Sigmoid colon (tissue), 7 donors: ENCODE results near the gene PRKCG. TPM values are rescaled to one million over a fixed set of nuclear protein-coding genes. Genes with fewer than 3 reads are reported as not detected.

Source experiments
- DNase-seq: peaks from one replicate; pipeline ENCODE4 v3.0.0-alpha.2; 2019
- H3K27ac ChIP-seq, 4 donors: fragments of 200-600 bp; sonication (generic); one replicate each; pipeline ENCODE4 v1.5.1; 2016 to 2019; ENCODE audit warnings: mild to moderate bottlenecking in 1 of 4
- H3K27me3 ChIP-seq, 3 donors: fragments of 200-600 bp; sonication (generic); one replicate each; pipeline ENCODE4 v1.5.1; 2019; ENCODE audit warnings: mild to moderate bottlenecking in 1 of 3
- H3K36me3 ChIP-seq, 4 donors: fragments of 200-600 bp; sonication (generic); one replicate each; pipeline ENCODE4 v1.5.1; 2016 to 2019
- H3K4me1 ChIP-seq, 4 donors: fragments of 200-600 bp; sonication (generic); one replicate each; pipeline ENCODE4 v1.5.1; 2017 to 2019
- H3K4me3 ChIP-seq, 4 donors: fragments of 200-600 bp; sonication (generic); one replicate each; pipeline ENCODE4 v1.5.1; 2017 to 2019; ENCODE audit warnings: mild to moderate bottlenecking in 2 of 4, moderate library complexity in 1 of 4
- H3K9me3 ChIP-seq, 4 donors: fragments of 200-600 bp in 3 of 4; sonication (generic) in 3 of 4; one replicate each; pipeline versions ENCODE4 v1.5.1 to v1.6.1; 2013 to 2019
- EP300 ChIP-seq, 4 donors: sonication (generic); formaldehyde crosslinking; IDR thresholded peaks; one replicate each; pipeline ENCODE4 v1.6.1; 2017; ENCODE audit warnings: antibody characterized with exemption in 4 of 4
- POLR2A ChIP-seq, 2 donors: fragments of 450-650 bp; IDR thresholded peaks; one replicate each; pipeline ENCODE4 v1.6.1; 2016; ENCODE audit warnings: antibody characterized with exemption in 2 of 2, mild to moderate bottlenecking in 2 of 2, moderate library complexity in 2 of 2
- POLR2AphosphoS5 ChIP-seq, 4 donors: sonication (generic); formaldehyde crosslinking; IDR thresholded peaks; one replicate each; pipeline ENCODE4 v1.6.1; 2017; ENCODE audit warnings: antibody characterized with exemption in 4 of 4
- WGBS, 2 donors: extraction: QIAGEN DNeasy Blood & Tissue Kit; methylation state at CpG; one replicate each; pipeline ENCODE4 v1.1.7; 2013; 5-methylcytosine and 5-hydroxymethylcytosine counted together
- intact Hi-C: fragments of 100-400 bp; cut with DNase I; formaldehyde crosslinking; loops from one replicate; pipeline ENCODE4 v1.15.1; 2023
- polyA plus RNA-seq, 3 donors: library from polyadenylated mRNA; stranded (reverse); fragments of 200-250 nt; gene quantifications; one replicate each; pipeline ENCODE4 v1.2.3, GENCODE V29; 2013
- total RNA-seq, 4 donors: library from RNA; depleted of rRNA; stranded (reverse); fragments of >200 nt; gene quantifications; one replicate each; pipeline ENCODE4 v1.1.0, GENCODE V29; 2016
- TF ChIP-seq, protein P1 (sequence below), 4 experiments: fragments of 450-650 bp in 3 of 4; fragments of 200-600 bp in 1 of 4; IDR thresholded peaks; one replicate each; pipeline ENCODE4 v1.5.1; 2016 to 2019; ENCODE audit warnings: antibody characterized with exemption in 4 of 4, mild to moderate bottlenecking in 3 of 4, moderate library complexity in 2 of 4
- donor health status: healthy with polysubstance abuse.
- donor health status: Bipolar disorder and iron deficiency.
- donor health status: healthy.

Gene PRKCG
- total and polyA plus RNA-seq, 7 donors: under 0.01 to 0.34 TPM; not detected in 5

- intact Hi-C loops: no loop called here
- no peaks in the 10 kb centered on the region for H3K4me1 ChIP-seq
- no peak overlapping the region for H3K27ac ChIP-seq
- no peak overlapping the region for H3K4me3 ChIP-seq
- TF ChIP-seq, protein P1, sequence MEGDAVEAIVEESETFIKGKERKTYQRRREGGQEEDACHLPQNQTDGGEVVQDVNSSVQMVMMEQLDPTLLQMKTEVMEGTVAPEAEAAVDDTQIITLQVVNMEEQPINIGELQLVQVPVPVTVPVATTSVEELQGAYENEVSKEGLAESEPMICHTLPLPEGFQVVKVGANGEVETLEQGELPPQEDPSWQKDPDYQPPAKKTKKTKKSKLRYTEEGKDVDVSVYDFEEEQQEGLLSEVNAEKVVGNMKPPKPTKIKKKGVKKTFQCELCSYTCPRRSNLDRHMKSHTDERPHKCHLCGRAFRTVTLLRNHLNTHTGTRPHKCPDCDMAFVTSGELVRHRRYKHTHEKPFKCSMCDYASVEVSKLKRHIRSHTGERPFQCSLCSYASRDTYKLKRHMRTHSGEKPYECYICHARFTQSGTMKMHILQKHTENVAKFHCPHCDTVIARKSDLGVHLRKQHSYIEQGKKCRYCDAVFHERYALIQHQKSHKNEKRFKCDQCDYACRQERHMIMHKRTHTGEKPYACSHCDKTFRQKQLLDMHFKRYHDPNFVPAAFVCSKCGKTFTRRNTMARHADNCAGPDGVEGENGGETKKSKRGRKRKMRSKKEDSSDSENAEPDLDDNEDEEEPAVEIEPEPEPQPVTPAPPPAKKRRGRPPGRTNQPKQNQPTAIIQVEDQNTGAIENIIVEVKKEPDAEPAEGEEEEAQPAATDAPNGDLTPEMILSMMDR (IDR thresholded peaks at IDR 0.05): no peak
- TF ChIP-seq POLR2AphosphoS5 (IDR thresholded peaks at IDR 0.05) (no peak), POLR2A (IDR thresholded peaks at IDR 0.05) (no peak), EP300 (IDR thresholded peaks at IDR 0.05) (no peak)
- peaks cover 0 to 5% (median 0%) of the 10 kb centered on the region in 4 donors for H3K9me3 ChIP-seq
- peaks cover 19 to 61% (median 35%) of the 10 kb centered on the region in 3 donors for H3K27me3 ChIP-seq
- WGBS, 2 donors: 7 to 20% methylated on average over 55 of the region's 55 CpGs
- DNase-seq: no peak
- H3K36me3 ChIP-seq: no peaks in the 10 kb centered on the region
Measured at GRCh38 chr19:53942001-53942786, 60.2 kb downstream of the PRKCG start.

DNA sequence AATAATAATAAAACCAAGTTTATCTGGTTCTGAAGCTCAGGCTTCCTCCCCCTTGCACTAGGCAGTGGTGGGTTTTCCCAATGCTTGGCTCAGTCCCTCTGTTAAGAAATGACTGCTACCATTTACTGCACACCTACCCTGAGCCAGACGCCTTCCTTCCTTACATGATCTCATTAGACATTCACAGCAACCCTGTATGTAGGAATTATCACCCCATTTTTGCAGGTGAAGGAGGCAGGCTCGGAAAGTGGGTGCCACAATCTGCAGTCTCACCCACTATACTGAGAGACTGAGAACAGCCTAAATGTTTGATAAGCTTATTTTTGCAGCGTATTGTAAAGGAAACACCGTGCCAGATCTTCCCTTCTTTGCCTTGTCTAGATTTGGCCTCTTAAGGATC, 62.4 kb downstream of the PRKCG start:
- Histone ChIP-seq H3K9me3 (peaks cover 0 to 5% (median 0%) of the 10 kb centered on the region in 4 donors), H3K36me3 (no peaks in the 10 kb centered on the region), H3K27me3 (peaks cover 19 to 74% (median 44%) of the 10 kb centered on the region in 3 donors), H3K4me3 (no peak overlapping the region), H3K27ac (no peak overlapping the region), H3K4me1 (no peaks in the 10 kb centered on the region)
- TF ChIP-seq POLR2A (IDR thresholded peaks at IDR 0.05) (no peak), POLR2AphosphoS5 (IDR thresholded peaks at IDR 0.05) (no peak)
- intact Hi-C loops: no loop called here
- 78% methylated on average over 4 of the region's 4 CpGs for WGBS, 2 donors
- no peak for DNase-seq

- intact Hi-C loops: no loop called here
- 89 to 93% methylated on average over 4 of the region's 4 CpGs for WGBS, 2 donors
- no peaks in the 10 kb centered on the region for H3K36me3 ChIP-seq
- peaks cover 19 to 72% (median 46%) of the 10 kb centered on the region in 3 donors for H3K27me3 ChIP-seq
- no peak overlapping the region for H3K27ac ChIP-seq
- no peaks in the 10 kb centered on the region for H3K4me1 ChIP-seq
- H3K4me3 ChIP-seq: no peak overlapping the region
- DNase-seq: no peak
- TF ChIP-seq POLR2AphosphoS5 (IDR thresholded peaks at IDR 0.05) (no peak), POLR2A (IDR thresholded peaks at IDR 0.05) (no peak), EP300 (IDR thresholded peaks at IDR 0.05) (no peak)
- TF ChIP-seq, protein P1 (IDR thresholded peaks at IDR 0.05): no peak
- peaks cover 0 to 5% (median 0%) of the 10 kb centered on the region in 4 donors for H3K9me3 ChIP-seq
Measured at GRCh38 chr19:53944933-53945332, 62.9 kb downstream of the PRKCG start.

- intact Hi-C loops: no loop called here
- Histone ChIP-seq H3K27me3 (peaks cover 19 to 74% (median 49%) of the 10 kb centered on the region in 3 donors), H3K4me3 (no peak overlapping the region), H3K9me3 (peaks cover 0 to 5% (median 0%) of the 10 kb centered on the region in 4 donors), H3K36me3 (no peaks in the 10 kb centered on the region), H3K4me1 (no peaks in the 10 kb centered on the region), H3K27ac (no peak overlapping the region)
- 44 to 46% methylated on average over 9 of the region's 9 CpGs for WGBS, 2 donors
- TF ChIP-seq, protein P1 (IDR thresholded peaks at IDR 0.05): no peak
- TF ChIP-seq POLR2AphosphoS5 (IDR thresholded peaks at IDR 0.05) (no peak), EP300 (IDR thresholded peaks at IDR 0.05) (no peak), POLR2A (IDR thresholded peaks at IDR 0.05) (no peak)
- DNase-seq: no peak
Measured at GRCh38 chr19:53945441-53945840, 63.4 kb downstream of the PRKCG start.

- no peak for TF ChIP-seq POLR2A (IDR thresholded peaks at IDR 0.05)
- TF ChIP-seq EP300 (IDR thresholded peaks at IDR 0.05): no peak
- no peak for TF ChIP-seq POLR2AphosphoS5 (IDR thresholded peaks at IDR 0.05)
- TF ChIP-seq, protein P1 (IDR thresholded peaks at IDR 0.05): no peak
- no peaks in the 10 kb centered on the region for H3K4me1 ChIP-seq
- peaks cover 0 to 5% (median 0%) of the 10 kb centered on the region in 4 donors for H3K9me3 ChIP-seq
- 94 to 98% methylated on average over 2 of the region's 2 CpGs for WGBS, 2 donors
- H3K27ac ChIP-seq: no peak overlapping the region
- H3K36me3 ChIP-seq: no peaks in the 10 kb centered on the region
- intact Hi-C loops: no loop called here
- peaks cover 19 to 75% (median 45%) of the 10 kb centered on the region in 3 donors for H3K27me3 ChIP-seq
- no peak overlapping the region for H3K4me3 ChIP-seq
- DNase-seq: no peak
Measured at GRCh38 chr19:53945998-53946397, 64.0 kb downstream of the PRKCG start.
